HG02759 (cell line): ENCODE measurements around the gene TULP3.
A peak's percentile ranks its signal among the peaks of the same experiment; 100 is the strongest.
"Not testable (repeated sequence)": the region's sequence is repeated elsewhere in the genome, so short reads cannot be mapped to it uniquely, and the experiment has no call there.

Source experiments
- ATAC-seq: cut with Tn5 transposase; IDR thresholded peaks from one replicate; pipeline ENCODE4 v1.9.1; 2021; ENCODE audit warnings: mild to moderate bottlenecking, moderate library complexity; ENCODE audit not compliant: unreplicated experiment

The TULP3 gene

GRCh38 chr12:2890388-2891239, at the start of gene TULP3:
Gene TULP3 (plus strand): TSS chr12:2890891. CDS start chr12:2890948, 57 bp downstream.
- ATAC-seq, result peak; percentile 97

- no peak for ATAC-seq
Observed at GRCh38 chr12:2841056-2841650, 49.5 kb upstream of the TULP3 start.

GRCh38 chr12:2842948-2843347, 47.7 kb upstream of the TULP3 start:
- ATAC-seq, result no peak

- no peak for ATAC-seq
Observed at GRCh38 chr12:2844786-2845185, 45.9 kb upstream of the TULP3 start.

- ATAC-seq, result no peak
Observed at GRCh38 chr12:2845280-2845679, 45.4 kb upstream of the TULP3 start.

GRCh38 chr12:2851931-2852330, 38.8 kb upstream of the TULP3 start:
- no peak for ATAC-seq

- no peak for ATAC-seq
Observed at GRCh38 chr12:2853626-2854025, 37.1 kb upstream of the TULP3 start.

- no peak for ATAC-seq
Observed at GRCh38 chr12:2854669-2855453, 35.8 kb upstream of the TULP3 start.

- ATAC-seq, result no peak
Observed at GRCh38 chr12:2855546-2855945, 35.1 kb upstream of the TULP3 start.

GRCh38 chr12:2856051-2856450, 34.6 kb upstream of the TULP3 start:
- no peak for ATAC-seq

GRCh38 chr12:2857021-2857431, 33.7 kb upstream of the TULP3 start, which contains the start of gene TEX52:
Gene TEX52 (minus strand): TSS chr12:2857039. CDS start chr12:2857026, 13 bp downstream.
- ATAC-seq, result no peak

GRCh38 chr12:2857576-2857975, 33.1 kb upstream of the TULP3 start:
- no peak for ATAC-seq

- no peak for ATAC-seq
Observed at GRCh38 chr12:2858334-2858733, 32.4 kb upstream of the TULP3 start.

- ATAC-seq, result no peak
Observed at GRCh38 chr12:2858944-2859421, 31.7 kb upstream of the TULP3 start.

- no peak for ATAC-seq
Observed at GRCh38 chr12:2860170-2860569, 30.5 kb upstream of the TULP3 start.

- no peak for ATAC-seq
Observed at GRCh38 chr12:2862876-2863275, 27.8 kb upstream of the TULP3 start.

GRCh38 chr12:2863402-2863801, 27.3 kb upstream of the TULP3 start:
- not testable (repeated sequence) for ATAC-seq

GRCh38 chr12:2864198-2864597, 26.5 kb upstream of the TULP3 start:
- no peak for ATAC-seq

- not testable (repeated sequence) for ATAC-seq
Observed at GRCh38 chr12:2868986-2869632, 21.6 kb upstream of the TULP3 start.

GRCh38 chr12:2876431-2877046, 14.2 kb upstream of the TULP3 start:
- ATAC-seq, result peak; percentile 35
